Common myeloid progenitor, CD34-positive (primary cell): ENCODE data around the gene OTUD5.

ENCODE experiments used
- CTCF ChIA-PET: fragments of 350-600 bp; sonication (Branson Sonifier 250); formaldehyde crosslinking; loops from one replicate; lab custom pipeline; 2021; ENCODE audit warnings: antibody characterized with exemption; lab: Charles Lee
- POLR2A ChIA-PET: fragments of 350-600 bp; sonication (Branson Sonifier 250); formaldehyde crosslinking; loops from one replicate; lab custom pipeline; 2021; ENCODE audit warnings: antibody characterized with exemption; lab: Charles Lee
- DNase-seq, 3 donors: peaks; one replicate each; pipeline versions ENCODE4 v3.0.0 to v3.0.0-alpha.2; 2013
- H3K27ac ChIP-seq, 2 experiments: 1 replicate in 1 of 2; 2 replicates in 1 of 2; pipeline ENCODE4 v1.7.0; 2013; ENCODE audit warnings: inconsistent platforms in 2 of 2, low read length in 2 of 2, mild to moderate bottlenecking in 2 of 2, low read depth in 1 of 2, moderate library complexity in 1 of 2; ENCODE audit not compliant: severe bottlenecking in 2 of 2, insufficient read depth in 1 of 2, poor library complexity in 1 of 2
- H3K27me3 ChIP-seq, 5 experiments: replicated peaks in 2 of 5; 1 replicate in 3 of 5; 2 replicates in 2 of 5; pipeline versions ENCODE4 v1.6.1 to v1.7.0; 2013; ENCODE audit warnings: low read length in 4 of 5, mild to moderate bottlenecking in 2 of 5, moderate library complexity in 2 of 5, inconsistent platforms in 1 of 5; ENCODE audit not compliant: insufficient read depth in 5 of 5, control insufficient read depth in 4 of 5
- H3K36me3 ChIP-seq, 4 experiments: 1 replicate in 2 of 4; 2 replicates in 2 of 4; pipeline versions ENCODE4 v1.6.1 to v1.7.0; 2013; ENCODE audit warnings: low read length in 3 of 4, control low read depth in 1 of 4, mild to moderate bottlenecking in 1 of 4; ENCODE audit not compliant: control insufficient read depth in 4 of 4, insufficient read depth in 4 of 4
- H3K4me1 ChIP-seq, 4 experiments: 1 replicate in 3 of 4; 2 replicates in 1 of 4; pipeline versions ENCODE4 v1.6.1 to v1.7.1; 2013; ENCODE audit warnings: low read length in 3 of 4, mild to moderate bottlenecking in 3 of 4, control low read depth in 1 of 4, inconsistent platforms in 1 of 4, moderate library complexity in 1 of 4; ENCODE audit not compliant: control insufficient read depth in 4 of 4, insufficient read depth in 4 of 4; ENCODE audit errors: control extremely low read depth in 1 of 4
- H3K4me3 ChIP-seq, 7 experiments: 1 replicate in 4 of 7; 2 replicates in 3 of 7; pipeline versions ENCODE4 v1.5.1 to v1.7.0; 2013; ENCODE audit warnings: mild to moderate bottlenecking in 7 of 7, low read length in 6 of 7, moderate library complexity in 6 of 7, inconsistent platforms in 2 of 7, low read depth in 2 of 7, control low read depth in 1 of 7; ENCODE audit not compliant: insufficient read depth in 4 of 7, control insufficient read depth in 1 of 7; ENCODE audit errors: extremely low read depth in 1 of 7
- H3K9me3 ChIP-seq, 5 experiments: 1 replicate in 4 of 5; 2 replicates in 1 of 5; pipeline versions ENCODE4 v1.6.1 to v1.7.1; 2013; ENCODE audit warnings: low read length in 4 of 5, mild to moderate bottlenecking in 2 of 5, inconsistent platforms in 1 of 5, low read depth in 1 of 5, moderate library complexity in 1 of 5; ENCODE audit not compliant: control insufficient read depth in 4 of 5, insufficient read depth in 2 of 5; ENCODE audit errors: control extremely low read depth in 1 of 5
- WGBS: methylation state at CpG from one replicate; pipeline ENCODE4 v1.1.5; 2013; ENCODE audit not compliant: insufficient coverage; 5-methylcytosine and 5-hydroxymethylcytosine counted together

The OTUD5 gene

GRCh38 chrX:48956728-48957414, 536 bp downstream of the OTUD5 start:
- Histone ChIP-seq H3K36me3 (peaks cover 2 to 17% (median 5%) of the 10 kb centered on the region in 4 experiments), H3K27ac (peak overlapping the region; percentile 34 to 88), H3K9me3 (peaks cover 0 to 2% (median 0%) of the 10 kb centered on the region in 5 experiments), H3K4me3 (peak overlapping the region; percentile 35 to 87 (median 71)), H3K4me1 (peaks cover 14 to 61% (median 22%) of the 10 kb centered on the region in 4 experiments), H3K27me3 (no peaks in the 10 kb centered on the region)
- 44% methylated on average over 41 of the region's 61 CpGs for WGBS
- ChIA-PET POLR2A (interaction anchor here (1.3 kb wide), 1 partner anchor 59 kb away, joined by 3 read pairs; the partner anchor contains the start of genes PQBP1 and TIMM17B), CTCF (interaction anchor here (1.1 to 3.5 kb wide), 3 partner anchors 8 to 18 kb away, joined by 3 to 24 read pairs (median 5); no protein-coding TSS in a partner anchor)
- peak in 2 of 3 donors; percentile 27 to 37 for DNase-seq

- WGBS = 100% methylated on average over 1 of the region's 1 CpG
- no peak for DNase-seq
- POLR2A ChIA-PET = no interaction called here
- Histone ChIP-seq H3K27ac (no peak overlapping the region), H3K4me1 (peaks cover 0 to 22% (median 8%) of the 10 kb centered on the region in 4 experiments), H3K36me3 (peaks cover 0 to 5% (median 3%) of the 10 kb centered on the region in 4 experiments), H3K9me3 (no peaks in the 10 kb centered on the region), H3K27me3 (no peaks in the 10 kb centered on the region), H3K4me3 (no peak overlapping the region)
- CTCF ChIA-PET = interaction anchor here (0.6 to 2.3 kb wide), 3 partner anchors 8 to 57 kb away, joined by 3 to 7 read pairs (median 3); partner anchors contain the start of gene OTUD5
Observed at GRCh38 chrX:48948589-48948988, 8.8 kb downstream of the OTUD5 start.

- Histone ChIP-seq H3K36me3 (peaks cover 0 to 11% (median 3%) of the 10 kb centered on the region in 4 experiments), H3K9me3 (no peaks in the 10 kb centered on the region), H3K4me3 (no peak overlapping the region), H3K4me1 (peaks cover 0 to 31% (median 27%) of the 10 kb centered on the region in 4 experiments), H3K27me3 (no peaks in the 10 kb centered on the region), H3K27ac (peak overlapping the region in 1 of 2 experiments; percentile 34)
- DNase-seq = peak; percentile 30 to 59 (median 50)
- CTCF ChIA-PET = interaction anchor here (0.6 to 3.5 kb wide), 13 partner anchors 9 to 314 kb away, joined by 3 to 24 read pairs (median 5); partner anchors contain the start of gene OTUD5
- 48% methylated on average over 5 of the region's 8 CpGs for WGBS
- POLR2A ChIA-PET = interaction anchor here (0.8 to 1.3 kb wide), 2 partner anchors 9 to 26 kb away, joined by 3 to 5 read pairs; no protein-coding TSS in a partner anchor
Observed at GRCh38 chrX:48945517-48946348, 11.7 kb downstream of the OTUD5 start.

- peak overlapping the region in 1 of 2 experiments; percentile 37 for H3K27ac ChIP-seq
- CTCF ChIA-PET = interaction anchor here (1.0 to 1.3 kb wide), 2 partner anchors 22 to 31 kb away, joined by 3 to 5 read pairs; partner anchors contain the start of gene SLC35A2
- DNase-seq = no peak
- WGBS = 80% methylated on average over 1 of the region's 2 CpGs
- no peaks in the 10 kb centered on the region for H3K9me3 ChIP-seq
- POLR2A ChIA-PET = no interaction called here
- no peak overlapping the region for H3K4me3 ChIP-seq
- peaks cover 15 to 59% (median 54%) of the 10 kb centered on the region in 4 experiments for H3K4me1 ChIP-seq
- H3K36me3 ChIP-seq = peaks cover 0 to 9% (median under 1%) of the 10 kb centered on the region in 4 experiments
- H3K27me3 ChIP-seq = peaks cover 0 to 4% (median 0%) of the 10 kb centered on the region in 5 experiments
Observed at GRCh38 chrX:48942895-48943294, 14.5 kb downstream of the OTUD5 start.

GRCh38 chrX:48940404-48940955, 16.9 kb downstream of the OTUD5 start:
- 80% methylated on average over 2 of the region's 2 CpGs for WGBS
- peaks cover 0 to 4% (median 0%) of the 10 kb centered on the region in 5 experiments for H3K27me3 ChIP-seq
- peak overlapping the region in 1 of 2 experiments; percentile 80 for H3K27ac ChIP-seq
- H3K36me3 ChIP-seq = peaks cover 0 to 9% (median under 1%) of the 10 kb centered on the region in 4 experiments
- POLR2A ChIA-PET = interaction anchor here (1.0 kb wide), 1 partner anchor 12 kb away, joined by 3 read pairs; no protein-coding TSS in a partner anchor
- peak in 2 of 3 donors; percentile 60 to 62 for DNase-seq
- H3K4me1 ChIP-seq = peaks cover 21 to 76% (median 70%) of the 10 kb centered on the region in 4 experiments
- CTCF ChIA-PET = interaction anchor here (0.6 to 2.0 kb wide), 3 partner anchors 13 to 43 kb away, joined by 5 to 9 read pairs (median 5); no protein-coding TSS in a partner anchor
- H3K4me3 ChIP-seq = peak overlapping the region in 2 of 7 experiments; percentile 4 to 23
- no peaks in the 10 kb centered on the region for H3K9me3 ChIP-seq
